Measurements from ENCODE around the gene NF2. TPM values are rescaled to one million over a fixed set of nuclear protein-coding genes. Genes with fewer than 3 reads are reported as not detected.

NF2 gene
- total and polyA plus RNA-seq, 2 of the 8 experiments (the other 6 are each of a cell fraction or from before 2014, with no cell fraction given) = 17.6 to 53.6 TPM

- Histone ChIP-seq H3K4me2 (ENCODE audit: insufficient read depth in 1 of 2, low read depth in 2 of 2, low read length in 2 of 2) (no peak overlapping the region), H3K79me2 (ENCODE audit: control insufficient read depth in 1 of 2, insufficient read depth in 2 of 2, low read length in 2 of 2) (no peaks in the 10 kb centered on the region), H2BK120ac (replicated peaks; ENCODE audit: low read depth, low read length) (no peak overlapping the region), H3K56ac (replicated peaks; ENCODE audit: insufficient read length, low read depth, low read length) (no peak overlapping the region), H3K79me1 (ENCODE audit: low read depth, low read length) (no peaks in the 10 kb centered on the region), H2BK15ac (ENCODE audit: low read length) (no peak overlapping the region), H4K8ac (ENCODE audit: extremely low read depth, insufficient read depth, low read length) (no peak overlapping the region), H2BK20ac (ENCODE audit: low read length) (no peak overlapping the region), H3K4ac (replicated peaks; ENCODE audit: insufficient read length, low read depth, low read length) (no peak overlapping the region), H3K4me1 (replicated peaks in 1 of 4; ENCODE audit: control insufficient read depth in 3 of 4, insufficient read depth in 4 of 4, low read length in 3 of 4) (no peaks in the 10 kb centered on the region), H3K23me2 (ENCODE audit: low read depth, low read length) (no peaks in the 10 kb centered on the region; the same call in 1 of the 2 replicates), H3K9me3 (ENCODE audit: insufficient read depth in 2 of 2, low read depth in 1 of 2, low read length in 1 of 2) (no peaks in the 10 kb centered on the region), H2AFZ (ENCODE audit: low read length) (no peak overlapping the region), H3K18ac (ENCODE audit: extremely low read depth, low read length) (no peak overlapping the region), H3K36me3 (ENCODE audit: control insufficient read depth in 2 of 4, insufficient read depth in 4 of 4, low read length in 3 of 4) (peaks cover 22 to 79% (median 55%) of the 10 kb centered on the region in 4 experiments), H3K9ac (replicated peaks in 1 of 4; ENCODE audit: extremely low read depth in 1 of 4, low read depth in 3 of 4, low read length in 3 of 4) (no peak overlapping the region), H3K14ac (ENCODE audit: insufficient read length) (no peak overlapping the region), H2BK5ac (ENCODE audit: low read depth, low read length) (no peak overlapping the region), H2BK12ac (ENCODE audit: low read depth, low read length) (no peak overlapping the region), H3K27ac (ENCODE audit: low read depth, low read length) (no peak overlapping the region), H2AK5ac (ENCODE audit: low read depth, low read length) (no peak overlapping the region), H3K27me3 (replicated peaks in 1 of 4; ENCODE audit: control insufficient read depth in 3 of 4, extremely low read depth in 1 of 4, insufficient read depth in 3 of 4, low read length in 3 of 4) (no peaks in the 10 kb centered on the region), H3K4me3 (ENCODE audit: extremely low read depth in 1 of 4, insufficient read depth in 2 of 4, low read depth in 3 of 4, low read length in 4 of 4) (no peak overlapping the region), H4K20me1 (replicated peaks in 1 of 2; ENCODE audit: control insufficient read depth in 1 of 2, insufficient read depth in 2 of 2, low read length in 2 of 2) (peaks cover 0 to 13% of the 10 kb centered on the region in 2 experiments), H4K91ac (replicated peaks; ENCODE audit: insufficient read length, low read length) (no peak overlapping the region), H4K5ac (ENCODE audit: insufficient read length, low read depth, low read length) (no peak overlapping the region), H3K23ac (ENCODE audit: insufficient read length) (no peak overlapping the region)
- ChIA-PET CTCF (ENCODE audit: partially characterized antibody) (no interaction called here), POLR2A (ENCODE audit: partially characterized antibody) (interaction anchor here (0.6 to 5.0 kb wide), 3 partner anchors 9 to 65 kb away, joined by 3 to 43 read pairs (median 5); partner anchors contain the start of gene THOC5)
- FAIRE-seq (no peak), DNase-seq (ENCODE audit: low read depth in 1 of 2, low spot score in 2 of 2) (no peak)
- 90% methylated on average over 6 of the region's 6 CpGs; no CpG with 5 or more reads in 1 of the 2 experiments for WGBS, 2 experiments (ENCODE audit: extremely low coverage in 1 of 2, insufficient coverage in 1 of 2, insufficient read length in 1 of 2, insufficient replicate concordance in 2 of 2, low coverage in 1 of 2, low lambda C conversion rate in 2 of 2, missing lambda C conversion rate in 1 of 2)
- TF ChIP-seq CHD2 (IDR thresholded peaks at IDR 0.05; ENCODE audit: low read length) (no peak), KDM5A (IDR thresholded peaks at IDR 0.05; ENCODE audit: low read length) (no peak), BCL11A (IDR thresholded peaks at IDR 0.05; ENCODE audit: low read depth in 2 of 2, low read length in 2 of 2) (no peak), SAP30 (IDR thresholded peaks at IDR 0.05; ENCODE audit: insufficient read depth, insufficient replicate concordance, low read length) (no peak), TAF7 (optimal IDR thresholded peaks at IDR 0.05; ENCODE audit: borderline replicate concordance, low read depth, low read length) (no peak), CEBPB (IDR thresholded peaks at IDR 0.05; ENCODE audit: low read depth, low read length) (no peak), FOSL1 (IDR thresholded peaks at IDR 0.05; ENCODE audit: insufficient read depth, low read depth, low read length) (no peak), SUZ12 (IDR thresholded peaks at IDR 0.05; ENCODE audit: low read length) (no peak), MAFK (IDR thresholded peaks at IDR 0.05; ENCODE audit: low read depth, low read length) (no peak), JUN (IDR thresholded peaks at IDR 0.05; ENCODE audit: low read depth, low read length) (no peak)
- TF ChIP-seq, protein P1, sequence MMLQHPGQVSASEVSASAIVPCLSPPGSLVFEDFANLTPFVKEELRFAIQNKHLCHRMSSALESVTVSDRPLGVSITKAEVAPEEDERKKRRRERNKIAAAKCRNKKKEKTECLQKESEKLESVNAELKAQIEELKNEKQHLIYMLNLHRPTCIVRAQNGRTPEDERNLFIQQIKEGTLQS (IDR thresholded peaks at IDR 0.05; ENCODE audit: insufficient read depth, low read depth, low read length) = no peak
These were observed 39.6 kb upstream of the NF2 start for GRCh38 chr22:29563652-29564460.
